Neural crest cell (in vitro differentiated cells): ENCODE measurements around the gene ZC3H11A. TPM values are rescaled to one million over a fixed set of nuclear protein-coding genes. Genes with fewer than 3 reads are reported as not detected.
"Not testable (repeated sequence)": the region's sequence is repeated elsewhere in the genome, so short reads cannot be mapped to it uniquely, and the experiment has no call there.

ENCODE experiments used
- DNase-seq: peaks from one replicate; pipeline ENCODE4 v3.0.0; 2021; ENCODE audit warnings: low read depth, mixed read lengths, low spot score
- H3K27ac Mint-ChIP-seq: one replicate; pipeline ENCODE4 v1.8.0; 2021; ENCODE audit warnings: mild to moderate bottlenecking, mixed read lengths; ENCODE audit not compliant: unreplicated experiment
- H3K27me3 Mint-ChIP-seq: 2 replicates; pipeline ENCODE4 v1.8.0; 2021; ENCODE audit warnings: low read depth, mild to moderate bottlenecking, mixed read lengths
- H3K36me3 Mint-ChIP-seq: 2 replicates; pipeline ENCODE4 v1.8.0; 2021; ENCODE audit warnings: low read depth, mild to moderate bottlenecking, mixed read lengths
- H3K4me1 Mint-ChIP-seq: 2 replicates; pipeline ENCODE4 v1.8.0; 2021; ENCODE audit warnings: mixed read lengths
- H3K4me3 Mint-ChIP-seq: one replicate; pipeline ENCODE4 v1.8.0; 2021; ENCODE audit warnings: mild to moderate bottlenecking, mixed read lengths
- H3K9me3 Mint-ChIP-seq: 2 replicates; pipeline ENCODE4 v1.8.0; 2021; ENCODE audit warnings: mixed read lengths
- long read RNA-seq: library from polyadenylated mRNA; unstranded; transcript quantifications from one replicate; pipeline ENCODE4 v2.0.0, GENCODE V29; 2020
- total RNA-seq: library from RNA; stranded (reverse); gene quantifications from 2 replicates; pipeline ENCODE4 v1.2.1, GENCODE V29; 2021
- TF ChIP-seq, protein P1 (sequence below): fragments of 200-600 bp; sonication (generic); conservative IDR thresholded peaks from 2 replicates; pipeline ENCODE4 v1.5.0; 2021; ENCODE audit warnings: antibody characterized with exemption, mild to moderate bottlenecking

The ZC3H11A gene
- 101 and 108 TPM in 2 replicates for total RNA-seq
- long read RNA-seq, full-length matches to known transcripts, result 7 of 171 reads
- long read RNA-seq, partial matches to known transcripts, result 83 of 171 reads
- long read RNA-seq, other reads (novel, unspliced or antisense), result 81 of 171 reads

DNA sequence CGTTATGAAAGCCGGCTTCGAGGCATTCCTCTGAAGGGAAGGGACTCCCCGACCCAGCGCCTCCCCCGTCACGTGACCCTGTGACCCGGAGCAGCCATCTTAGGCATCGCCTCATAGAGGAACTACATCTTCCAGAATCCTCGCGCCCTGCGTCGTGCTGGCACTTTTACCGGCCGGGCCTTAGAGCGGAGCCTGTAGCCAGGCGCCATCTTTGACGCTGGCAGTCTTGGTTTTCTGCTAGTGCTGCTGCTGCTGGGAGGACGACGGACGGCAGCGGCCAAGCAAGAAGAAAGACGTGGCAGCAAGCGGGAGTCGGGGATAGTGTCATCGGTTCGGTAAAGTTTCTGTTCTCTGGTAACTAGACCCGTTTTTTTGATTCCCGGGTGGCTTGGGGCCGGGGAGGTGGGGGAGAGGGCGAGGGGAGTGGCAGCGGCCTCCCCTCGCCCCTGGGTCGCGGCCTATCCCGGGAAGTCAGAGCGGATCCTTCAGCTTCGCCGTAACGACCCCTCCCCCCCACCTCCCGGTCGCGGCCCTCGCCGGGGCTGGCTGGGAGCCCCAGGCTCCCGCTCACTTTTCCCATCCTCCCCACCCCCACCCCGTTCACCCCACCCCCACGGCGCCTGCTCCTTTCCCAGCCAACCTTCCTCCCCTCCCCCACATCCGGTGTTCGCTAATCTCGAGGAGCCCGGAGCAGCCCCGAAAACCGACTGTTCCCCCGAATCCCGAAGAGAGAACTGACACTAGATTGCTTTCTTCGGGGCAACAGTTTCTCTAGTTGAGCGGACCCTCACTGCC is at the start of gene ZC3H11A, which contains the start of gene ZBED6:
Gene ZC3H11A, plus strand, starts transcription at position 183 of the 795 bp plus-strand sequence. CDS start 21,448 bp downstream, outside the sequence.
Gene ZBED6, plus strand, starts transcription at position 183 of the 795 bp plus-strand sequence. CDS start 1,900 bp downstream, outside the sequence.
- Mint-ChIP-seq H3K4me3 (peak within 1 kb of the TSS; percentile 99), H3K9me3 (peaks cover 20% of the 10 kb centered on the region), H3K27me3 (peaks cover 3% of the 10 kb centered on the region), H3K36me3 (peaks cover 43% of the 10 kb centered on the region), H3K27ac (peak within 1 kb of the TSS; percentile 99), H3K4me1 (peaks cover 48% of the 10 kb centered on the region)
- peak; percentile 96 for DNase-seq
- TF ChIP-seq, protein P1, sequence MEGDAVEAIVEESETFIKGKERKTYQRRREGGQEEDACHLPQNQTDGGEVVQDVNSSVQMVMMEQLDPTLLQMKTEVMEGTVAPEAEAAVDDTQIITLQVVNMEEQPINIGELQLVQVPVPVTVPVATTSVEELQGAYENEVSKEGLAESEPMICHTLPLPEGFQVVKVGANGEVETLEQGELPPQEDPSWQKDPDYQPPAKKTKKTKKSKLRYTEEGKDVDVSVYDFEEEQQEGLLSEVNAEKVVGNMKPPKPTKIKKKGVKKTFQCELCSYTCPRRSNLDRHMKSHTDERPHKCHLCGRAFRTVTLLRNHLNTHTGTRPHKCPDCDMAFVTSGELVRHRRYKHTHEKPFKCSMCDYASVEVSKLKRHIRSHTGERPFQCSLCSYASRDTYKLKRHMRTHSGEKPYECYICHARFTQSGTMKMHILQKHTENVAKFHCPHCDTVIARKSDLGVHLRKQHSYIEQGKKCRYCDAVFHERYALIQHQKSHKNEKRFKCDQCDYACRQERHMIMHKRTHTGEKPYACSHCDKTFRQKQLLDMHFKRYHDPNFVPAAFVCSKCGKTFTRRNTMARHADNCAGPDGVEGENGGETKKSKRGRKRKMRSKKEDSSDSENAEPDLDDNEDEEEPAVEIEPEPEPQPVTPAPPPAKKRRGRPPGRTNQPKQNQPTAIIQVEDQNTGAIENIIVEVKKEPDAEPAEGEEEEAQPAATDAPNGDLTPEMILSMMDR, result no peak

GRCh38 chr1:203746281-203746680 is 49.1 kb upstream of the ZC3H11A start:
- peaks cover 5% of the 10 kb centered on the region for H3K36me3 Mint-ChIP-seq
- no peak overlapping the region for H3K4me3 Mint-ChIP-seq
- H3K27me3 Mint-ChIP-seq, result no peaks in the 10 kb centered on the region
- no peak overlapping the region for H3K27ac Mint-ChIP-seq
- DNase-seq, result no peak
- peaks cover 8% of the 10 kb centered on the region for H3K9me3 Mint-ChIP-seq
- peaks cover 13% of the 10 kb centered on the region for H3K4me1 Mint-ChIP-seq
- TF ChIP-seq, protein P1, result no peak

- H3K27ac Mint-ChIP-seq, result no peak overlapping the region
- no peak overlapping the region for H3K4me3 Mint-ChIP-seq
- H3K4me1 Mint-ChIP-seq, result peaks cover 7% of the 10 kb centered on the region
- H3K36me3 Mint-ChIP-seq, result peaks cover 5% of the 10 kb centered on the region
- no peaks in the 10 kb centered on the region for H3K27me3 Mint-ChIP-seq
- peaks cover 8% of the 10 kb centered on the region for H3K9me3 Mint-ChIP-seq
- no peak for DNase-seq
- TF ChIP-seq, protein P1, result peak; percentile 32
These were observed 44.4 kb upstream of the ZC3H11A start for GRCh38 chr1:203751051-203751450.

GRCh38 chr1:203751618-203752361 is 43.6 kb upstream of the ZC3H11A start:
- H3K27ac Mint-ChIP-seq, H3K4me1 Mint-ChIP-seq, H3K9me3 Mint-ChIP-seq, H3K4me3 Mint-ChIP-seq, DNase-seq, H3K27me3 Mint-ChIP-seq, H3K36me3 Mint-ChIP-seq: not testable (repeated sequence)

DNA sequence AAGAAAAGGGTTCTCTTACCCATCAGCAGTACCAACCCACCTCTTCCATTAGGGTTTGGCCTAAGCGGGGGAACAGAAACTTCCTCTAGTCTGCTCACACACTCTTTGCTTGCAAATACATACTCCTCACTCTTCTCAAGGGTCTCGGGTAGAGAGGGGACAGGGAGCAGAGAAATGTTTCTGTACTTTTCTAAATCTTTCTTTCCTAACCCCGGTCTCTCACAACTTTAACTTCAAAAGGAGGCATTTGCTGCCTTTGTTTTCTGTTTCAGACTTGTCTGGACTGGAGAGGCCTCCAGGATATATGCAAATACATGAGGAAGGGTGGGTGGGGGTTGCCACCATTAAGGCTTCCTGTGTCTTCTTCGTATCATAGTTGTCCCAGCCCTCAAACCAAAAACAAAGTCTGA is 41.0 kb upstream of the ZC3H11A start:
- TF ChIP-seq, protein P1, result no peak
- H3K27ac Mint-ChIP-seq, result no peak overlapping the region

More for the DNA sequence above, 41.0 kb upstream of the ZC3H11A start:
- Mint-ChIP-seq H3K4me1 (peaks cover 7% of the 10 kb centered on the region), H3K9me3 (no peaks in the 10 kb centered on the region), H3K36me3 (no peaks in the 10 kb centered on the region), H3K27me3 (no peaks in the 10 kb centered on the region), H3K4me3 (no peak overlapping the region)
- no peak for DNase-seq
